Thoracic aorta (tissue), 2 donors: Measurements from ENCODE around the gene CTNNBL1. TPM values are rescaled to one million over a fixed set of nuclear protein-coding genes. Genes with fewer than 3 reads are reported as not detected.

ENCODE experiments used
- ATAC-seq: fragments of 150-250 bp; one replicate; pipeline ENCODE4 v1.8.0; 2017; ENCODE audit warnings: low read depth; ENCODE audit not compliant: insufficient number of reproducible peaks, low FRiP score
- DNase-seq: peaks from one replicate; pipeline ENCODE4 v3.0.0-alpha.2; 2020; ENCODE audit warnings: low spot score
- H3K27ac ChIP-seq, 2 donors: fragments of 200-600 bp; sonication (generic); 1 replicate in 1 of 2; 2 replicates in 1 of 2; pipeline ENCODE4 v1.5.1; 2016; ENCODE audit warnings: mild to moderate bottlenecking in 2 of 2, moderate library complexity in 2 of 2
- H3K27me3 ChIP-seq: fragments of 200-600 bp; sonication (generic); replicated peaks from 2 replicates; pipeline ENCODE4 v1.6.0; 2016; ENCODE audit warnings: mild to moderate bottlenecking; ENCODE audit not compliant: insufficient read depth
- H3K36me3 ChIP-seq: fragments of 200-600 bp; sonication (generic); one replicate; pipeline ENCODE4 v1.5.1; 2016
- H3K4me1 ChIP-seq, 2 donors: fragments of 200-600 bp; sonication (generic); 1 replicate in 1 of 2; 2 replicates in 1 of 2; pipeline versions ENCODE4 v1.5.1 to v1.6.0; 2016; ENCODE audit warnings: low read depth in 2 of 2, mild to moderate bottlenecking in 1 of 2; ENCODE audit not compliant: control insufficient read depth in 1 of 2
- H3K4me3 ChIP-seq: fragments of 200-600 bp; sonication (generic); 2 replicates; pipeline ENCODE4 v1.5.1; 2016; ENCODE audit warnings: mild to moderate bottlenecking
- H3K9me3 ChIP-seq: fragments of 200-600 bp; sonication (generic); 2 replicates; pipeline ENCODE4 v1.5.1; 2016
- CTCF ChIP-seq: fragments of 200-600 bp; sonication (generic); IDR thresholded peaks from one replicate; pipeline ENCODE4 v1.5.1; 2019; ENCODE audit warnings: antibody characterized with exemption
- total RNA-seq, 2 donors: library from RNA; depleted of rRNA; stranded (reverse); fragments of >200 nt; gene quantifications; one replicate each; pipeline versions ENCODE4 v1.1.0 to v1.2.3, GENCODE V29; 2016

The CTNNBL1 gene
- total RNA-seq, 2 donors from 2014 or later: 22.6 to 34.3 TPM

GRCh38 chr20:37882961-37883712, 189.3 kb downstream of the CTNNBL1 start:
- H3K9me3 ChIP-seq: no peaks in the 10 kb centered on the region
- ATAC-seq (no peak), DNase-seq (no peak)
- no peaks in the 10 kb centered on the region for H3K4me1 ChIP-seq
- TF ChIP-seq CTCF: no peak
- no peaks in the 10 kb centered on the region for H3K36me3 ChIP-seq
- no peaks in the 10 kb centered on the region for H3K27me3 ChIP-seq
- H3K4me3 ChIP-seq: no peak overlapping the region
- H3K27ac ChIP-seq: no peak overlapping the region

DNA sequence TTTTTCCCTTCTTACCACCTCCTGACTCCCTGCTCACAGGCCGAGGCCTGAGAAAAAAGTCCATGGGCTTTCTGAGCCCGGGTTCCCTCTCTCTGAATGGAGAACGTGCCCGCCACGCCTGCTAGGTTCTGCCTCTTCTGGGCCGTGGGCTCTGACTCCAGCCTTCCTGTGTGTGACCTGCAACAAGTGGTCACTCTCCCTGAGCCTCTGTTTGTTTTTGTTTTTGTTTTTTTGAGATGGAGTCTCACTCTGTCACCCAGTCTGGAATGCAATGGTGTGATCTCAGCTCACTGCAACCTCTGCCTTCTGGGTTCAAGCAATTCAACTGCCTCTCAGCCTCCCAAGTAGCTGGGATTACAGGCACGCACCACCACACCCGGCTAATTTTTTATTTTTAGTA, 191.2 kb downstream of the CTNNBL1 start:
- DNase-seq (no peak), ATAC-seq (no peak)
- H3K4me3 ChIP-seq: no peak overlapping the region
- H3K9me3 ChIP-seq: no peaks in the 10 kb centered on the region
- no peaks in the 10 kb centered on the region for H3K27me3 ChIP-seq
- TF ChIP-seq CTCF: no peak
- H3K36me3 ChIP-seq: no peaks in the 10 kb centered on the region
- no peaks in the 10 kb centered on the region for H3K4me1 ChIP-seq
- no peak overlapping the region for H3K27ac ChIP-seq

- Histone ChIP-seq H3K9me3 (no peaks in the 10 kb centered on the region), H3K27me3 (no peaks in the 10 kb centered on the region), H3K4me3 (no peak overlapping the region), H3K4me1 (no peaks in the 10 kb centered on the region), H3K36me3 (no peaks in the 10 kb centered on the region), H3K27ac (no peak overlapping the region)
- no peak for TF ChIP-seq CTCF
- no peak for DNase-seq
- no peak for ATAC-seq
These were observed 192.0 kb downstream of the CTNNBL1 start for GRCh38 chr20:37885593-37886503.

- Histone ChIP-seq H3K9me3 (no peaks in the 10 kb centered on the region), H3K27me3 (no peaks in the 10 kb centered on the region), H3K4me3 (no peak overlapping the region), H3K4me1 (no peaks in the 10 kb centered on the region), H3K36me3 (no peaks in the 10 kb centered on the region), H3K27ac (no peak overlapping the region)
- DNase-seq (no peak), ATAC-seq (no peak)
- TF ChIP-seq CTCF: no peak
These were observed 193.0 kb downstream of the CTNNBL1 start for GRCh38 chr20:37886851-37887297.

- H3K27ac ChIP-seq: no peak overlapping the region
- DNase-seq: no peak
- H3K27me3 ChIP-seq: no peaks in the 10 kb centered on the region
- no peak for TF ChIP-seq CTCF
- H3K4me3 ChIP-seq: no peak overlapping the region
- no peaks in the 10 kb centered on the region for H3K9me3 ChIP-seq
- no peak for ATAC-seq
- no peaks in the 10 kb centered on the region for H3K36me3 ChIP-seq
- no peaks in the 10 kb centered on the region for H3K4me1 ChIP-seq
These were observed 194.8 kb downstream of the CTNNBL1 start for GRCh38 chr20:37888641-37889040.
